SK-N-MC (cell line): Measurements from ENCODE around the gene HS1BP3.

Experiments used
- EZH2 ChIP-seq: fragments of 200-600 bp; sonication (generic); IDR thresholded peaks from one replicate; pipeline ENCODE4 v1.6.1; 2017; ENCODE audit warnings: antibody characterized with exemption
- FOXP2 ChIP-seq: optimal IDR thresholded peaks from 2 replicates; pipeline ENCODE3; 2011; ENCODE audit warnings: mild to moderate bottlenecking, moderate library complexity; ENCODE audit not compliant: insufficient read depth; ENCODE audit errors: extremely low read length, control extremely low read depth
- POLR2AphosphoS5 ChIP-seq: IDR thresholded peaks from 2 replicates; pipeline ENCODE4 v1.6.1; 2012; ENCODE audit warnings: mild to moderate bottlenecking, low read depth, low read length, borderline replicate concordance

DNA sequence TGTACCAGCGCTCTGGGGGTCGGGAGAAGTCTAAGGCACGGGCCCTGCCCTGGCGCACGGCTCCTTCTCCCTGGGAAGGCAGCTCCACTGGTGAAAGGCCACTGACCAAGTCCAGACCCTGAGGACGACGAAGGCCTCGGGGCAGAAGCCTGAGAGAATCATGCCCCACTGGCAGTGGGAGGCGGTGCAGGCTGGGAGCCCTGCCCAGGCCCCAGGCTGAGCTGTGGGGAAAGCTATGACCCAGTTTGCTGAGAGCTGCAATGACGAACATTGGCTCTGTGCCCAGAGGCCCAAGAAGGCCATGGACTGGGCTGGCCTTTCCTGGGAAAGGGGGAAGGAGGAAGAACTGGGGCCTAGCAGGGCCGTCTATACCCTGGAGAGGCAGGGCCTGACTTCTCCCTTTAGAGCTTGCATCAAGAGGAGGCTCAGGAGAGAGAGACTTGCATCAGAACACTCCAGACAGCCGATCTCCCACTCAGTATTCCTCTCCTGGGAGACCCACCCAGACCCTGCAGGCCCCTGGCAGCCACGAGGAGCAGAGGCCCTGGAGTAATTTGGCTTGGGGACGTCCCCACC lies 32.9 kb downstream of the HS1BP3 start:
- TF ChIP-seq POLR2AphosphoS5 (no peak), EZH2 (no peak), FOXP2 (no peak)
